NCI-H2029 treated with DMSO at 0.1 percent for 48 hours (cell line): ENCODE results near the gene C10orf53.

Experiments
- DNase-seq: peaks from one replicate; lab custom pipeline; 2025; lab: John Stamatoyannopoulos, UW

C10orf53 gene

GRCh38 chr10:49737474-49738201 is 58.2 kb downstream of the C10orf53 start:
- DNase-seq, result no peak

- DNase-seq, result no peak
These were observed 59.3 kb downstream of the C10orf53 start for GRCh38 chr10:49738616-49739360.

- no peak for DNase-seq
These were observed 60.0 kb downstream of the C10orf53 start for GRCh38 chr10:49739426-49739825.

GRCh38 chr10:49740346-49741107 is 61.1 kb downstream of the C10orf53 start:
- DNase-seq, result no peak

GRCh38 chr10:49741108-49741995 is 61.9 kb downstream of the C10orf53 start:
- no peak for DNase-seq

GRCh38 chr10:49742683-49743463 is 63.4 kb downstream of the C10orf53 start:
- no peak for DNase-seq

- DNase-seq, result no peak
These were observed 64.1 kb downstream of the C10orf53 start for GRCh38 chr10:49743464-49744075.

GRCh38 chr10:49744091-49744685 is 64.7 kb downstream of the C10orf53 start:
- DNase-seq, result no peak

- no peak for DNase-seq
These were observed 65.6 kb downstream of the C10orf53 start for GRCh38 chr10:49744924-49745605.

GRCh38 chr10:49745756-49746155 is 66.3 kb downstream of the C10orf53 start:
- DNase-seq, result no peak

GRCh38 chr10:49746626-49747302 is 67.3 kb downstream of the C10orf53 start:
- no peak for DNase-seq
